HG02759 (cell line): ENCODE data around the gene YY2.
"Not testable (repeated sequence)": the region's sequence is repeated elsewhere in the genome, so short reads cannot be mapped to it uniquely, and the experiment has no call there.

Experiments used
- ATAC-seq: cut with Tn5 transposase; IDR thresholded peaks from one replicate; pipeline ENCODE4 v1.9.1; 2021; ENCODE audit warnings: mild to moderate bottlenecking, moderate library complexity; ENCODE audit not compliant: unreplicated experiment

Gene YY2

GRCh38 chrX:21855937-21856415 is at the start of gene YY2:
YY2 (plus strand) TSS chrX:21855987; CDS start chrX:21856485, 498 bp downstream.
- ATAC-seq = no peak

GRCh38 chrX:21806691-21807090 is 49.1 kb upstream of the YY2 start:
- no peak for ATAC-seq

GRCh38 chrX:21811832-21812231 is 44.0 kb upstream of the YY2 start:
- no peak for ATAC-seq

- ATAC-seq = no peak
Measured at GRCh38 chrX:21812628-21813027, 43.2 kb upstream of the YY2 start.

GRCh38 chrX:21813612-21814368 is 42.0 kb upstream of the YY2 start:
- ATAC-seq = no peak

- ATAC-seq = no peak
Measured at GRCh38 chrX:21816136-21816535, 39.7 kb upstream of the YY2 start.

- not testable (repeated sequence) for ATAC-seq
Measured at GRCh38 chrX:21820170-21820569, 35.6 kb upstream of the YY2 start.

- no peak for ATAC-seq
Measured at GRCh38 chrX:21821875-21822274, 33.9 kb upstream of the YY2 start.

- no peak for ATAC-seq
Measured at GRCh38 chrX:21831496-21831895, 24.3 kb upstream of the YY2 start.

GRCh38 chrX:21837056-21837455 is 18.7 kb upstream of the YY2 start:
- ATAC-seq = no peak

GRCh38 chrX:21838937-21839333 is 16.9 kb upstream of the YY2 start:
- ATAC-seq = no peak

GRCh38 chrX:21839334-21840192 is 16.2 kb upstream of the YY2 start, which contains the start of gene MBTPS2:
MBTPS2 (plus strand) TSS chrX:21839617; CDS start chrX:21839735, 118 bp downstream.
- ATAC-seq = peak; percentile 88

- ATAC-seq = peak; percentile 19
Measured at GRCh38 chrX:21840193-21840545, 15.6 kb upstream of the YY2 start.

GRCh38 chrX:21843179-21843578 is 12.6 kb upstream of the YY2 start:
- ATAC-seq = no peak

GRCh38 chrX:21845096-21845495 is 10.7 kb upstream of the YY2 start:
- no peak for ATAC-seq

- no peak for ATAC-seq
Measured at GRCh38 chrX:21847342-21847741, 8.4 kb upstream of the YY2 start.

GRCh38 chrX:21853578-21853977 is 2.2 kb upstream of the YY2 start:
- no peak for ATAC-seq

GRCh38 chrX:21856504-21856903 is 717 bp downstream of the YY2 start:
- no peak for ATAC-seq

- no peak for ATAC-seq
Measured at GRCh38 chrX:21863241-21863640, 7.5 kb downstream of the YY2 start.

- no peak for ATAC-seq
Measured at GRCh38 chrX:21865436-21865835, 9.6 kb downstream of the YY2 start.

GRCh38 chrX:21870494-21870893 is 14.7 kb downstream of the YY2 start:
- no peak for ATAC-seq
